Brain microvascular endothelial cell (primary cell): ENCODE measurements around the gene MRPL24.

Experiments
- DNase-seq: peaks from one replicate; pipeline ENCODE4 v3.0.0-alpha.2; 2020
- H3K27ac ChIP-seq: fragments of 250-450 bp; sonication (Bioruptor Pico); 2 replicates; pipeline ENCODE4 v1.5.1; 2020; ENCODE audit warnings: mild to moderate bottlenecking, moderate library complexity
- H3K27me3 ChIP-seq: fragments of 250-450 bp; sonication (Bioruptor Pico); replicated peaks from 2 replicates; pipeline ENCODE4 v1.5.1; 2020; ENCODE audit warnings: mild to moderate bottlenecking
- H3K36me3 ChIP-seq: fragments of 250-450 bp; sonication (Bioruptor Pico); replicated peaks from 2 replicates; pipeline ENCODE4 v1.5.1; 2020; ENCODE audit warnings: mild to moderate bottlenecking
- H3K4me3 ChIP-seq: 2 replicates; pipeline ENCODE4 v1.5.1; 2011; ENCODE audit warnings: low read depth, mild to moderate bottlenecking, control low read depth, low read length, moderate library complexity
- CTCF ChIP-seq: IDR thresholded peaks from 2 replicates; pipeline ENCODE4 v1.5.1; 2011; ENCODE audit warnings: low read depth, mild to moderate bottlenecking, moderate library complexity, low read length, control low read depth, inconsistent platforms; ENCODE audit errors: missing control alignments
- in situ Hi-C: cut with HindIII; loops from 2 replicates; pipeline ENCODE4 v1.10.0; 2017; ENCODE audit warnings: low sequenced_read_pairs, low pct_ligation_motif_present

The MRPL24 gene

GRCh38 chr1:156705321-156705917 is 35.5 kb downstream of the MRPL24 start, which contains the start of gene CRABP2:
Gene CRABP2 (minus strand): TSS chr1:156705583. CDS start chr1:156705446, 137 bp downstream.
- H3K36me3 ChIP-seq, result no peaks in the 10 kb centered on the region
- peak within 1 kb of the TSS; percentile 40 for H3K4me3 ChIP-seq
- DNase-seq, result no peak
- no peaks in the 10 kb centered on the region for H3K27me3 ChIP-seq
- no peak within 1 kb of the TSS for H3K27ac ChIP-seq
- TF ChIP-seq CTCF, result no peak
- in situ Hi-C loops, result no loop called here

GRCh38 chr1:156704930-156705320 is 36.0 kb downstream of the MRPL24 start:
- Histone ChIP-seq H3K4me3 (peak overlapping the region; percentile 40), H3K27ac (no peak overlapping the region), H3K36me3 (no peaks in the 10 kb centered on the region), H3K27me3 (no peaks in the 10 kb centered on the region)
- DNase-seq, result peak; percentile 40
- TF ChIP-seq CTCF, result no peak
- in situ Hi-C loops, result no loop called here

DNA sequence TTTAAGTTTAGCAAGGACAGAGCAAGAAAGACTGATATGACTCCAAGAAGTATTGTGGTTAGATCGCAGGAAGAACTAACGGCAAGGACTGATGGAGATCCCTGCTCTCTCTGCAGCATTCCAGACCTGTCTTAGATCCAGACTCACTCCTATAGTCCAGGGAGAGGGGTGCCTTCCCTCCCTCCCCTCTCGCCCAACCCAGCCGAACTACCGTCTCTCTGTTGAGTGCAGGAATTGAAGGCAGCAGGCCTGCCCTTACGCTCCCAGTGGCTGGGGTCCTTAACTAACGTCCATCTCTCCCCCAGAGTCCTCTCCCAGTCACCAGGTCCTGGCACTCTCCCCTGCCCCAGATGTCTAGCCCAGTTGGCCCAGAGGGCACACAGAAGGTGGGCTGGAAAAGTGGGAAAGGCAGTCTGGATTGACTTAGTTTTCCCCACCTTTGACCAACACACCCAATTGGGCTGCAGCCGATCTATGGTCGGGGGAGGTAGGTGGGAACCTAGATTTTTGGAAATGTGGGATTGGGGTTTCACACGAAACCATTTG is 36.6 kb downstream of the MRPL24 start:
- TF ChIP-seq CTCF, result no peak
- no peak for DNase-seq
- Histone ChIP-seq H3K36me3 (no peaks in the 10 kb centered on the region), H3K27ac (no peak overlapping the region), H3K27me3 (no peaks in the 10 kb centered on the region), H3K4me3 (no peak overlapping the region)
- in situ Hi-C loops, result no loop called here

- H3K36me3 ChIP-seq, result no peaks in the 10 kb centered on the region
- TF ChIP-seq CTCF, result no peak
- no peak overlapping the region for H3K27ac ChIP-seq
- H3K4me3 ChIP-seq, result no peak overlapping the region
- DNase-seq, result no peak
- no peaks in the 10 kb centered on the region for H3K27me3 ChIP-seq
- in situ Hi-C loops, result no loop called here
Observed at GRCh38 chr1:156703741-156704140, 37.1 kb downstream of the MRPL24 start.

DNA sequence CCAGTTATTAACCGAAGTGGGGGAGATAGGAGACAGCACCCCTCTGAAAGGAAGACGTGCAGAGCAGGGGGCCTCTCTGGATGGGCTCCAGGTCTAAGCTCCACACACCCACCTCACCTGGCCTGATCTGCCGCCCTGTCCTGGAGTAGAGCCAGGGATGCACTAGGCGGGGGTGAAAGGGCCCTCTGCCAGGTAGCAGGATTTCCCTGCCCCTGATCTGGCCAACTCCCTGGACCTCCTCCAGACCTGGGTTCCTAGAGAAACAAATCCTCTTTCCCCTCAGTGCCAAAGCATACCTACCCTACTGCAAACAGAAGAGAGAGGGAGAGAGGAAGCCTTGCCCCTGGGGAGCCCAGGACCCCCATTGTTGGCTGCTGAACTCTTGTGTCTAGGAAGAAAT is 37.6 kb downstream of the MRPL24 start:
- no peak for TF ChIP-seq CTCF
- H3K27me3 ChIP-seq, result no peaks in the 10 kb centered on the region
- no peaks in the 10 kb centered on the region for H3K36me3 ChIP-seq
- in situ Hi-C loops, result no loop called here
- no peak for DNase-seq
- H3K4me3 ChIP-seq, result no peak overlapping the region
- no peak overlapping the region for H3K27ac ChIP-seq
